Left forelimb (tissue), 1 donor: ENCODE results near the gene FUT3.
A peak's percentile ranks its signal among the peaks of the same experiment; 100 is the strongest.

Experiments used
- DNase-seq: peaks from one replicate; pipeline ENCODE4 v3.0.0-alpha.2; 2018; ENCODE audit warnings: low spot score

Gene FUT3

DNA sequence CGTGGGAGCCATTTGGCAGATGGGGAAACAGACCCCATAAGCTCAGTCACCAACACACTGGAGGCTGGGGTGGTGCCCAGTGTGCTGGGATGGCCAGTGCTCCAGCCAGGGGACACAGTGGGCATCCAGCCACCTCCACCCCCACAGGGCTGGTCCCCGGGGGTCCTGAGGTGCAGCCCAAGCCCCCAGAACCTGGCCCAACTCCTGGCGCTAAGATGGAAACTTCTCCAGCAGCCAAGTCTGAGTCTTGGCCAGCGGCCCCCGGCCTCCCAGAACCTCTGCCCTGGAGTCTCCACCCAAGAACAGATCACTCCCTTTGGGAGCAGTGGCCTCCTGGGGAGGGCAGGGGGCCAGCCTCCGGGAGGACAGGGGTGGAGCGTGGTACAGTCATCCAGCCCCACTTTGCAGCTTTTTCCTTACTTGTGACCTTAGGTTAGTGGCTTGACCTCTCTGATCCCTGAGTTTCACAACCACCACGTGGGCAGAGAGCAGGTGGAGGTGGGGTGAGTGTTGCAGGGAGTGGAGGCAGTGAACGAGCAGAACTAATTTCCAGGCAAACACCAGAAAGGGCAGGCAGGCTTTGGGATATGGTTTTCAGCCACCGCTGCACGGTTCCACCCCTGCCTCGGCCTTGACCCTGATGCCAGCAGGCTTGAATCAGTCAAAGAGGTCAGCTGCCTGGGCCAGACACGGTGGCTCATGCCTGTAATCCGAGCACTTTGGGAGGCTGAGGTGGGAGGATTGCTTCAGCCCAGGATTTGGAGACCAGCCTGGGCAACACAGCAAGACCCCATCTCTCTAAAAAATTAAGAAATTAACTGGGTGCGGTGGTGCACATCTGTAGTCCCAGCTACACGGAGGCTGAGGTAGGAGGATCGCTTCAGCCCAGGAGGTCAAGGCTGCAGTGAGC is 50.6 kb downstream of the FUT3 start:
- peak; percentile 60 for DNase-seq

DNA sequence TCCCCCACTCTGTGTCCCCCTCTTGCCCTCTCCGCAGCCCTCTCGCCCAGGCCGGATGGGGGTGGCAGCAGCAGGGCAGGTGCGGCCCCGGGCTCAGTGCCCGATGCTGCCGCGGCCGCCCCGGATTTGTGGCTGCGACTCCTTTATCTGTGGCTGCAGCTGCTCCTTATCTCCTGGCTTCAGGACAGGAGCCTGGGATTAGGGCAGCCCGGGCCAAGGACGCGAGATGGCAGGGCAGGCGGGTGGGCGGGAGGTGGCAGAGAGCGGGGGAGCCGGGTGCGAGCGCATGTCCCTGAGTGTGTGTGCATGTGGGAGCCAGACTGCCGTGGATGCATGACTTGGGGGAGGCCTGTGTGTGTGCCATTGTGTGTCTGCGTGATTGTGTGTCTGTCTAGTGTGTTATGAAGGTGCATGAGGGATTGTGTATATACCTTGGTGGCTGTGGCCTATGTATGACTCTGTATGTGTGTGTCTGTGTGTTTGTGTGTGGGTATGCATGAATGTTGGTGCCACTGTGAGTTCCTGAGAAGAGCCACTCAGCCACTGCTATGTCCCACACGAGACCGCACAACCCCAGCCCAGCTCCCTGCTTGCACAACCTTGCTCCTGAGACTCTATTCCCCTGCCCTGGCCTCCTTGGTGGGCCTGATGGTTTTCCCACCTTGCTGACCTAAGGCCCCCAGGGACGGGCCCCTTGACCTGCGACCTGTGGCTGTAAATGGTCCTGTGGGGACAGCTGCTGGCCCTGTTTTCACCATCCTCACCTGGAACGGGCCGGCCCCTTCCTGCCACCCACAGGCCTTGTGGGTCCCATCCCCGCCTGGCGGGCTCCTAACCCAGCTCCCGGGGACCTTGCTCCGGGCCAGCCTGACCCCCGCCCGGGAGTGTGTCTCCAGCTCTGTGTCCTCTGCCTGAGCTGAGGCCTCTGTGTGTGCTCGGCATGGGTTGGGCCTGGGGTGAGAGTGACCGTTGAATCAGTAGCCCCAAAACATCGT is 51.7 kb downstream of the FUT3 start:
- DNase-seq, result no peak

DNA sequence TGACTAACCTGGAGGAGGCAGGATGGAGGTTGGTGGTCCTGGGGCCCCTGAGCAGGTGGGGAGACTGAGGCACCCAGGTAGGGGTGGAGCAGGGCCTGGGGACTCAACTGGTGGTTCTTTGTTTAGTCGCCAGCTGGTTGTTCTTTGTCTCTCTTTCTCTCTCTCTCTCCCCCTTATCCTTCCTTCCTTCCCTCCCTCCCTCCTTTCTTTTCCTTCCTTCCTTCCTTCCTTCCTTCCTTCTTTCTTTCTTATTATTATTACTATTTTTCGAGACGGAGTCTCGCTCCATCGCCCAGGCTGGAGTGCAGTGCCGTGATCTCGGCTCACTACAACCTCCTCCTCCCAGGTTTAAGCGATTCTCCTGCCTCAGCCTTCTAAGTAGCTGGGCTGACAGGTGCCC is 53.0 kb downstream of the FUT3 start:
- DNase-seq, result no peak

DNA sequence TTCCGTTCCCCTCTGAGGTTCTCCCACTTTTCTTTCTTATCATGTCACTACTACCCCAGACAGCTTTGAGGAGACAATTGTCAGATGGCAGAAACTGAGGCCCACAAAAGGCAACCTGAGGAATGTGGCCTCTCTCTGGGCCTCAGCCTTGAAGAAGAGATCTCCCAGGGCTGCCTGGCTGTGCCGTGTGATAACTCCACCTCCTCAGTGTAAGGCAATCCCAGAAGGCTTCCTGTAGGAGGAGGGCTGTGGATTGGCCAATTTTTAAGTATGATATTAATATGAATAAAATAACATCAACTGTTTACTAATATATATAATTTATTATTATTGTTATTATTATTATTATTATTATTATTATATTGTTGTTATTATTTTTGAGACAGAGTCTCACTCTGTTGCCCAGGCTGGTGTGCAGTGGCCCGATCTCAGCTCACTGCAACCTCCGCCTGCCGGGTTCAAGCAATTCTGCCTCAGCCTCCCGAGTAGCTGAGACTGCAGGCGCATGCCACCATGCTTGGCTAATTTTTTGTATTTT is 55.8 kb downstream of the FUT3 start:
- DNase-seq, result no peak

DNA sequence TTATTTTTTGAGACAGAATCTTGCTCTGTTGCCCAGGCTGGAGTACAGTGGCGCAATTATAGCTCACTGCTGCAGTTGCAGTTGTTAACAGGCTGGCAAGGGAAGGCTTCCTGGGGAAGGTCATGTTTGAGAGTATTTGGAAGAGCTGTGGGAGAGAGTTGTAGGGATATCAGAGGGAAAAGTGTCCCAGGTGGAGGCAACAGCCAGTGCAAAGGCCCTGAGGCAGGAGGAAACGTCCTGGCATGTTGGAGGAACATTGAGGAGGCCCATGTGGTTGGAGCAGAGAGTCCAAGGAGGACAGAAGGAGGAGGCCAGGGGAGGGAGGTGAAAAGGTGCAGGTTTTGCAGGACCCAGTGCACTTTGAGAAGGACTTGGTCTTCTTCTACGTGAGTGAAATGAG is 58.1 kb downstream of the FUT3 start:
- DNase-seq, result no peak
